IMR-90 (cell line): ENCODE data around the gene FATE1. TPM values are rescaled to one million over a fixed set of nuclear protein-coding genes. Genes with fewer than 3 reads are reported as not detected.

Experiments
- ATAC-seq: fragments of 200-7000 bp; cut with Tn5 transposase; 2 replicates; pipeline ENCODE4 v1.9.1; 2020; ENCODE audit warnings: low read depth, mild to moderate bottlenecking, moderate library complexity
- BruUV-seq: library from RNA; stranded (reverse); fragments of 400-500 nt; replicated peaks from 2 replicates; lab custom pipeline; 2021; lab: Mats Ljungman, UMichigan
- CTCF ChIA-PET: fragments of 300-600 bp; formaldehyde crosslinking; extraction: SDS; loops from one replicate; lab custom pipeline; 2021; ENCODE audit warnings: antibody characterized with exemption; lab: Yijun Ruan, JAX
- POLR2A ChIA-PET: fragments of 300-600 bp; sonication (Branson Sonifier 250); formaldehyde crosslinking; loops from one replicate; lab custom pipeline; 2022; ENCODE audit warnings: antibody characterized with exemption; ENCODE audit not compliant: unreplicated experiment; lab: Charles Lee
- DNase-seq: peaks from one replicate; pipeline ENCODE4 v3.0.0; 2013
- H2AFZ ChIP-seq: replicated peaks from 2 replicates; pipeline ENCODE3; 2013; ENCODE audit warnings: low read length, mild to moderate bottlenecking; ENCODE audit not compliant: poor library complexity
- H2AK5ac ChIP-seq: 2 replicates; pipeline ENCODE4 v1.6.1; 2013; ENCODE audit warnings: low read depth, low read length, inconsistent platforms
- H2AK9ac ChIP-seq: replicated peaks from 2 replicates; pipeline ENCODE3; 2013; ENCODE audit warnings: mild to moderate bottlenecking, low read depth, low read length, moderate library complexity; ENCODE audit not compliant: poor library complexity
- H2BK120ac ChIP-seq: 2 replicates; pipeline ENCODE4 v1.6.1; 2013; ENCODE audit warnings: low read depth, low read length, inconsistent platforms
- H2BK15ac ChIP-seq: 3 replicates; pipeline ENCODE4 v1.6.1; 2013; ENCODE audit warnings: low read depth, low read length, inconsistent platforms
- H2BK20ac ChIP-seq: 2 replicates; pipeline ENCODE4 v1.6.1; 2013; ENCODE audit warnings: low read depth, mild to moderate bottlenecking, inconsistent platforms, low read length, moderate library complexity
- H2BK5ac ChIP-seq: 2 replicates; pipeline ENCODE4 v1.6.1; 2013; ENCODE audit warnings: mild to moderate bottlenecking, low read depth, low read length, inconsistent platforms; ENCODE audit not compliant: poor library complexity, severe bottlenecking
- H3K14ac ChIP-seq: replicated peaks from 2 replicates; pipeline ENCODE4 v1.6.1; 2013; ENCODE audit warnings: low read depth, low read length, inconsistent platforms
- H3K18ac ChIP-seq: 2 replicates; pipeline ENCODE4 v1.6.1; 2013; ENCODE audit warnings: low read depth, low read length, control low read depth
- H3K23ac ChIP-seq: 2 replicates; pipeline ENCODE4 v1.6.1; 2013; ENCODE audit warnings: low read depth, low read length, inconsistent platforms
- H3K27ac ChIP-seq: 2 replicates; pipeline ENCODE4 v1.5.1; 2013; ENCODE audit warnings: mild to moderate bottlenecking, control low read depth, low read length; ENCODE audit not compliant: insufficient read depth
- H3K27me3 ChIP-seq: 2 replicates; pipeline ENCODE4 v1.6.1; 2013; ENCODE audit warnings: low read length; ENCODE audit not compliant: control insufficient read depth, insufficient read depth
- H3K36me3 ChIP-seq: 2 replicates; pipeline ENCODE4 v1.6.1; 2013; ENCODE audit warnings: low read length, mixed read lengths; ENCODE audit not compliant: control insufficient read depth, insufficient read depth
- H3K4ac ChIP-seq: 2 replicates; pipeline ENCODE4 v1.6.1; 2013; ENCODE audit warnings: low read depth, low read length, inconsistent platforms
- H3K4me1 ChIP-seq: 2 replicates; pipeline ENCODE4 v1.6.1; 2013; ENCODE audit warnings: low read length, mixed read lengths; ENCODE audit not compliant: control insufficient read depth, insufficient read depth
- H3K4me2 ChIP-seq: 2 replicates; pipeline ENCODE4 v1.6.1; 2013; ENCODE audit warnings: low read depth, mild to moderate bottlenecking, control low read depth, low read length, moderate library complexity
- H3K4me3 ChIP-seq: 2 replicates; pipeline ENCODE4 v1.5.1; 2013; ENCODE audit warnings: low read depth, mild to moderate bottlenecking, control low read depth, low read length, moderate library complexity; ENCODE audit not compliant: insufficient read depth
- H3K56ac ChIP-seq: 2 replicates; pipeline ENCODE4 v1.6.1; 2013; ENCODE audit warnings: low read length, inconsistent platforms; ENCODE audit not compliant: insufficient read depth; ENCODE audit errors: extremely low read depth
- H3K79me1 ChIP-seq, 2 experiments: 2 replicates each; pipeline ENCODE4 v1.6.1; 2013; ENCODE audit warnings: low read length in 2 of 2, inconsistent platforms in 1 of 2, low read depth in 1 of 2
- H3K9ac ChIP-seq: 2 replicates; pipeline ENCODE4 v1.6.1; 2013; ENCODE audit warnings: low read depth, low read length, control low read depth
- H3K9me1 ChIP-seq: 2 replicates; pipeline ENCODE4 v1.6.1; 2013; ENCODE audit warnings: low read length, inconsistent platforms; ENCODE audit not compliant: insufficient read depth
- H3K9me3 ChIP-seq: 2 replicates; pipeline ENCODE4 v1.6.1; 2013; ENCODE audit warnings: low read length; ENCODE audit not compliant: control insufficient read depth, insufficient read depth
- H4K20me1 ChIP-seq: 2 replicates; pipeline ENCODE4 v1.6.1; 2013; ENCODE audit warnings: low read length, inconsistent platforms; ENCODE audit not compliant: insufficient read depth
- H4K5ac ChIP-seq: 2 replicates; pipeline ENCODE4 v1.6.1; 2013; ENCODE audit warnings: mild to moderate bottlenecking, low read depth, low read length, control low read depth
- H4K8ac ChIP-seq, 2 experiments: 2 replicates each; pipeline ENCODE4 v1.6.1; 2013; ENCODE audit warnings: low read depth in 2 of 2, low read length in 2 of 2, control low read depth in 1 of 2, inconsistent platforms in 1 of 2
- H4K91ac ChIP-seq: 2 replicates; pipeline ENCODE4 v1.6.1; 2013; ENCODE audit warnings: low read depth, low read length, inconsistent platforms; ENCODE audit not compliant: insufficient read depth
- BHLHE40 ChIP-seq: fragments of 150-350 bp; IDR thresholded peaks from 2 replicates; pipeline ENCODE4 v1.6.1; 2016; ENCODE audit warnings: mild to moderate bottlenecking, low read depth, low read length
- CEBPB ChIP-seq: IDR thresholded peaks from 2 replicates; pipeline ENCODE4 v1.6.1; 2012; ENCODE audit warnings: low read depth, low read length, improper control_type of control experiment
- CHD1 ChIP-seq: IDR thresholded peaks from 2 replicates; pipeline ENCODE4 v1.6.1; 2012; ENCODE audit warnings: low read depth, low read length, improper control_type of control experiment
- CTCF ChIP-seq: conservative IDR thresholded peaks from 2 replicates; pipeline ENCODE4 v1.5.1; 2012; ENCODE audit warnings: mild to moderate bottlenecking, low read depth, low read length, improper control_type of control experiment
- ELK1 ChIP-seq: fragments of 150-350 bp; IDR thresholded peaks from 2 replicates; pipeline ENCODE4 v1.6.1; 2016; ENCODE audit warnings: low read depth, mild to moderate bottlenecking, low read length, moderate library complexity, borderline replicate concordance
- FOS ChIP-seq: fragments of 150-350 bp; IDR thresholded peaks from 2 replicates; pipeline ENCODE4 v1.6.1; 2016; ENCODE audit warnings: low read depth, low read length
- MAZ ChIP-seq: IDR thresholded peaks from 2 replicates; pipeline ENCODE4 v1.6.1; 2012; ENCODE audit warnings: low read depth, mild to moderate bottlenecking, low read length, improper control_type of control experiment, moderate library complexity, borderline replicate concordance
- MXI1 ChIP-seq: IDR thresholded peaks from 2 replicates; pipeline ENCODE4 v1.6.1; 2012; ENCODE audit warnings: low read depth, mild to moderate bottlenecking, low read length, moderate library complexity, borderline replicate concordance
- NFE2L2 ChIP-seq: fragments of 150-350 bp; IDR thresholded peaks from 2 replicates; pipeline ENCODE4 v1.6.1; 2016; ENCODE audit warnings: low read depth, mild to moderate bottlenecking, low read length
- POLR2A ChIP-seq: IDR thresholded peaks from 2 replicates; pipeline ENCODE4 v1.6.1; 2012; ENCODE audit warnings: mild to moderate bottlenecking, low read depth, low read length
- RAD21 ChIP-seq: IDR thresholded peaks from 2 replicates; pipeline ENCODE4 v1.6.1; 2012; ENCODE audit warnings: low read length, improper control_type of control experiment
- RCOR1 ChIP-seq: IDR thresholded peaks from 2 replicates; pipeline ENCODE4 v1.6.1; 2012; ENCODE audit warnings: mild to moderate bottlenecking, low read length, improper control_type of control experiment; ENCODE audit not compliant: insufficient replicate concordance
- RFX5 ChIP-seq: IDR thresholded peaks from 2 replicates; pipeline ENCODE4 v1.8.0; 2012; ENCODE audit warnings: low read depth, mild to moderate bottlenecking, low read length, moderate library complexity
- USF2 ChIP-seq: fragments of 150-350 bp; IDR thresholded peaks from 2 replicates; pipeline ENCODE4 v1.6.1; 2017; ENCODE audit warnings: mild to moderate bottlenecking, antibody characterized with exemption, low read length, low read depth
- WGBS, 2 experiments: methylation state at CpG; one replicate each; pipeline versions ENCODE4 v1.1.5 to v1.1.7; 2013; ENCODE audit warnings: missing lambda C conversion rate in 2 of 2; ENCODE audit not compliant: insufficient read length in 1 of 2; ENCODE audit errors: extremely low coverage in 2 of 2; 5-methylcytosine and 5-hydroxymethylcytosine counted together
- dilution Hi-C: fragments of 300-500 bp; cut with HindIII; formaldehyde crosslinking; loops from one replicate; pipeline ENCODE4 v1.14.3; 2018; ENCODE audit warnings: low sequenced_read_pairs; ENCODE audit not compliant: unreplicated experiment
- in situ Hi-C: fragments of 300-500 bp; cut with MboI; formaldehyde crosslinking; loops from 3 replicates; pipeline ENCODE4 v1.14.3; 2019; ENCODE audit warnings: low sequenced_read_pairs, inconsistent platforms, mixed read lengths
- intact Hi-C: fragments of 100-400 bp; cut with micrococcal nuclease; formaldehyde crosslinking; loops from 2 replicates; pipeline ENCODE4 v1.10.0; 2022
- polyA plus RNA-seq, 3 experiments: library from polyadenylated mRNA; depleted of rRNA; stranded (reverse); fragments of >200 nt; gene quantifications; 2 replicates each; pipeline ENCODE4 v1.2.3, GENCODE V29; 2012; ENCODE audit warnings: low replicate concordance in 1 of 3
- total RNA-seq: library from RNA; depleted of rRNA; stranded (reverse); fragments of >200 nt; gene quantifications from 2 replicates; pipeline ENCODE4 v1.2.3, GENCODE V29; 2012

FATE1 gene
- total and polyA plus RNA-seq, 2 of the 4 experiments (the other 2 are of a cell fraction): not detected

- Histone ChIP-seq H3K36me3 (no peaks in the 10 kb centered on the region), H4K91ac (no peak overlapping the region), H3K56ac (no peak overlapping the region), H3K9me3 (peaks cover 9% of the 10 kb centered on the region; the same call in 1 of the 2 replicates), H3K9me1 (no peaks in the 10 kb centered on the region), H3K27me3 (no peaks in the 10 kb centered on the region), H3K4ac (no peak overlapping the region), H3K4me2 (no peak overlapping the region), H2AK5ac (no peak overlapping the region), H2AFZ (no peak overlapping the region), H3K79me1 (no peaks in the 10 kb centered on the region), H3K14ac (no peak overlapping the region), H2BK120ac (no peak overlapping the region), H3K4me3 (no peak overlapping the region), H3K27ac (no peak overlapping the region), H2BK5ac (no peak overlapping the region), H4K5ac (no peak overlapping the region), H3K18ac (no peak overlapping the region), H2BK15ac (no peak overlapping the region), H2BK20ac (no peak overlapping the region), H3K9ac (no peak overlapping the region), H3K23ac (no peak overlapping the region), H3K4me1 (no peaks in the 10 kb centered on the region), H4K20me1 (no peaks in the 10 kb centered on the region), H2AK9ac (no peak overlapping the region), H4K8ac (no peak overlapping the region)
- in situ Hi-C loops: loop anchor here (25.0 kb wide), 1 partner anchor 537 kb away; no protein-coding TSS in a partner anchor
- TF ChIP-seq FOS (no peak), BHLHE40 (no peak), POLR2A (no peak), CTCF (no peak), RAD21 (no peak), RCOR1 (no peak), NFE2L2 (no peak), MXI1 (no peak), MAZ (no peak), ELK1 (no peak), RFX5 (no peak), CEBPB (no peak), CHD1 (no peak), USF2 (no peak)
- no peak for DNase-seq
- BruUV-seq: no TSS peak
- POLR2A ChIA-PET: no interaction called here
- WGBS, 2 experiments: 45% methylated on average over 4 of the region's 9 CpGs; no CpG with 5 or more reads in 1 of the 2 experiments
- ATAC-seq: no peak
- intact Hi-C loops: no loop called here
- dilution Hi-C loops: no loop called here
- CTCF ChIA-PET: no interaction called here
Observed at GRCh38 chrX:151699746-151700145, 16.1 kb upstream of the FATE1 start.
